ENCODE results near the gene GRK1.

DNA sequence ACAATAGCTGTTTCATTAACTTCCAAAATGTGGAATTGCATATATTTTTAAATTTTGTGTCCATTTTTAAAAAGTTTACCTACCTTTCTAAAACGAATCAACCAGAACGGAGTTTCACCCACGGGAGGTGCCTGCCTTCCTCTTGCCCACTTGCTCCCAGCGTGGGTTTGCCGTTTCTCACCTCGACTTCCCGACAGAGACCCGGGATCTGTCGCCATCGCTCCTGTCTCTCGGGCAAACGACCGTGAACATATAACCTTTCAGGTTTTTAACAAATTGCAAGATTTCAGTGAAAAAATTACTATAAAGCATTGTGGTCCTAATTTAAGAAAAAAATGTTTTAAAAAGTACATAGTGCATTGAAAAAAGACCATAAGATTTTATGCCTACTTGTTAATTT, 96.2 kb downstream of the GRK1 start:
- TF ChIP-seq POLR2A (IDR thresholded peaks at IDR 0.05) (no peak), CTCF (IDR thresholded peaks at IDR 0.05) (no peak), POLR2AphosphoS5 (IDR thresholded peaks at IDR 0.05) (no peak)
